Large intestine (tissue), 3 donors: Measurements from ENCODE around the gene ZFHX3. TPM values are rescaled to one million over a fixed set of nuclear protein-coding genes. Genes with fewer than 3 reads are reported as not detected.

Source experiments
- DNase-seq, 2 donors: peaks; one replicate each; pipeline versions ENCODE4 v3.0.0 to v3.0.0-alpha.2; 2013
- H3K27ac ChIP-seq: one replicate; pipeline ENCODE4 v1.5.1; 2013; ENCODE audit warnings: low read length
- H3K27me3 ChIP-seq: 2 replicates; pipeline ENCODE4 v1.6.1; 2013; ENCODE audit warnings: low read length; ENCODE audit not compliant: control insufficient read depth, insufficient read depth
- H3K36me3 ChIP-seq: 2 replicates; pipeline ENCODE4 v1.6.1; 2013; ENCODE audit warnings: low read length; ENCODE audit not compliant: control insufficient read depth, insufficient read depth
- H3K4me1 ChIP-seq: one replicate; pipeline ENCODE4 v1.6.1; 2013; ENCODE audit warnings: low read length; ENCODE audit not compliant: control insufficient read depth, insufficient read depth
- H3K4me3 ChIP-seq: one replicate; pipeline ENCODE4 v1.5.1; 2013; ENCODE audit warnings: low read length
- H3K9me3 ChIP-seq: one replicate; pipeline ENCODE4 v1.6.1; 2013; ENCODE audit warnings: mild to moderate bottlenecking, low read depth, low read length, moderate library complexity; ENCODE audit not compliant: control insufficient read depth
- WGBS: methylation state at CpG from one replicate; pipeline ENCODE4 v1.1.5; 2013; ENCODE audit warnings: low lambda C conversion rate; ENCODE audit not compliant: insufficient coverage; 5-methylcytosine and 5-hydroxymethylcytosine counted together
- polyA plus RNA-seq: library from polyadenylated mRNA; unstranded; fragments of 120-200 nt; gene quantifications from one replicate; pipeline ENCODE4 v1.2.1, GENCODE V29; 2013

The ZFHX3 gene
- polyA plus RNA-seq, 1 donor: 10.5 TPM

- no peak overlapping the region for H3K27ac ChIP-seq
- no peaks in the 10 kb centered on the region for H3K27me3 ChIP-seq
- peaks cover 14% of the 10 kb centered on the region for H3K36me3 ChIP-seq
- H3K4me3 ChIP-seq: no peak overlapping the region
- H3K4me1 ChIP-seq: no peaks in the 10 kb centered on the region
- H3K9me3 ChIP-seq: no peaks in the 10 kb centered on the region
- no peak for DNase-seq
- WGBS: no CpG with 5 or more reads among the region's 3 CpGs
Observed at GRCh38 chr16:72807245-72807644, 240.7 kb downstream of the ZFHX3 start.

GRCh38 chr16:72805486-72805885, 242.4 kb downstream of the ZFHX3 start:
- H3K27ac ChIP-seq: no peak overlapping the region
- DNase-seq: no peak
- H3K36me3 ChIP-seq: peaks cover 8% of the 10 kb centered on the region
- peaks cover 4% of the 10 kb centered on the region for H3K4me1 ChIP-seq
- 100% methylated on average over 1 of the region's 3 CpGs for WGBS
- no peaks in the 10 kb centered on the region for H3K27me3 ChIP-seq
- no peaks in the 10 kb centered on the region for H3K9me3 ChIP-seq
- no peak overlapping the region for H3K4me3 ChIP-seq

GRCh38 chr16:72800524-72801161, 247.3 kb downstream of the ZFHX3 start:
- Histone ChIP-seq H3K4me3 (no peak overlapping the region), H3K9me3 (no peaks in the 10 kb centered on the region), H3K27ac (no peak overlapping the region), H3K27me3 (no peaks in the 10 kb centered on the region), H3K4me1 (peaks cover 4% of the 10 kb centered on the region), H3K36me3 (peaks cover 39% of the 10 kb centered on the region)
- no peak for DNase-seq
- WGBS: 25% methylated on average over 2 of the region's 10 CpGs

GRCh38 chr16:72798264-72798663, 249.7 kb downstream of the ZFHX3 start:
- WGBS: no CpG with 5 or more reads among the region's 7 CpGs
- Histone ChIP-seq H3K9me3 (no peaks in the 10 kb centered on the region), H3K4me1 (peaks cover 4% of the 10 kb centered on the region), H3K27me3 (no peaks in the 10 kb centered on the region), H3K4me3 (no peak overlapping the region), H3K36me3 (peaks cover 60% of the 10 kb centered on the region), H3K27ac (no peak overlapping the region)
- no peak for DNase-seq

GRCh38 chr16:72797621-72798020, 250.3 kb downstream of the ZFHX3 start:
- DNase-seq: no peak
- Histone ChIP-seq H3K4me3 (no peak overlapping the region), H3K4me1 (peaks cover 4% of the 10 kb centered on the region), H3K27ac (no peak overlapping the region), H3K9me3 (no peaks in the 10 kb centered on the region), H3K36me3 (peaks cover 66% of the 10 kb centered on the region), H3K27me3 (no peaks in the 10 kb centered on the region)
- no CpG with 5 or more reads among the region's 3 CpGs for WGBS

GRCh38 chr16:72796222-72796621, 251.7 kb downstream of the ZFHX3 start:
- 100% methylated on average over 2 of the region's 18 CpGs for WGBS
- H3K9me3 ChIP-seq: no peaks in the 10 kb centered on the region
- DNase-seq: no peak

GRCh38 chr16:72794986-72795385, 252.9 kb downstream of the ZFHX3 start:
- H3K4me1 ChIP-seq: no peaks in the 10 kb centered on the region
- no peak overlapping the region for H3K27ac ChIP-seq
- no peak overlapping the region for H3K4me3 ChIP-seq
- no peaks in the 10 kb centered on the region for H3K9me3 ChIP-seq
- no peak for DNase-seq
- no peaks in the 10 kb centered on the region for H3K27me3 ChIP-seq
- 90% methylated on average over 2 of the region's 9 CpGs for WGBS
- H3K36me3 ChIP-seq: peaks cover 77% of the 10 kb centered on the region

More at GRCh38 chr16:72796222-72796621, 251.7 kb downstream of the ZFHX3 start:
- Histone ChIP-seq H3K27ac (no peak overlapping the region), H3K4me1 (peaks cover 4% of the 10 kb centered on the region), H3K36me3 (peaks cover 73% of the 10 kb centered on the region), H3K4me3 (no peak overlapping the region), H3K27me3 (no peaks in the 10 kb centered on the region)

- Histone ChIP-seq H3K36me3 (peaks cover 77% of the 10 kb centered on the region), H3K9me3 (no peaks in the 10 kb centered on the region), H3K27me3 (no peaks in the 10 kb centered on the region), H3K4me1 (no peaks in the 10 kb centered on the region), H3K27ac (no peak overlapping the region), H3K4me3 (no peak overlapping the region)
- DNase-seq: no peak
- 100% methylated on average over 4 of the region's 13 CpGs for WGBS
Observed at GRCh38 chr16:72794319-72794718, 253.6 kb downstream of the ZFHX3 start.

- no peaks in the 10 kb centered on the region for H3K4me1 ChIP-seq
- H3K27me3 ChIP-seq: no peaks in the 10 kb centered on the region
- H3K4me3 ChIP-seq: no peak overlapping the region
- DNase-seq: no peak
- no peaks in the 10 kb centered on the region for H3K9me3 ChIP-seq
- WGBS: no CpG with 5 or more reads among the region's 12 CpGs
- H3K36me3 ChIP-seq: peaks cover 75% of the 10 kb centered on the region
- no peak overlapping the region for H3K27ac ChIP-seq
Observed at GRCh38 chr16:72793716-72794115, 254.2 kb downstream of the ZFHX3 start.

- DNase-seq: no peak
- Histone ChIP-seq H3K4me1 (peaks cover 5% of the 10 kb centered on the region), H3K9me3 (peaks cover 5% of the 10 kb centered on the region), H3K4me3 (no peak overlapping the region), H3K27ac (no peak overlapping the region), H3K27me3 (no peaks in the 10 kb centered on the region), H3K36me3 (peaks cover 74% of the 10 kb centered on the region)
- no CpG with 5 or more reads among the region's 5 CpGs for WGBS
Observed at GRCh38 chr16:72793017-72793416, 254.9 kb downstream of the ZFHX3 start.

- Histone ChIP-seq H3K27me3 (no peaks in the 10 kb centered on the region), H3K4me3 (no peak overlapping the region), H3K36me3 (peaks cover 63% of the 10 kb centered on the region), H3K4me1 (peaks cover 11% of the 10 kb centered on the region), H3K9me3 (peaks cover 5% of the 10 kb centered on the region), H3K27ac (no peak overlapping the region)
- no peak for DNase-seq
Observed at GRCh38 chr16:72791786-72792185, 256.1 kb downstream of the ZFHX3 start.
